SK-N-MC (cell line): ENCODE results near the gene SEMA5A.
"Not testable (repeated sequence)": the region's sequence is repeated elsewhere in the genome, so short reads cannot be mapped to it uniquely, and the experiment has no call there.

ENCODE experiments used
- DNase-seq: peaks from one replicate; pipeline ENCODE4 v3.0.0-alpha.2; 2011; ENCODE audit warnings: low read depth, low spot score
- H3K27ac ChIP-seq: fragments of 200-600 bp; sonication (generic); 2 replicates; pipeline ENCODE4 v1.5.1; 2016; ENCODE audit warnings: mixed run types
- H3K36me3 ChIP-seq: fragments of 200-600 bp; sonication (generic); 2 replicates; pipeline ENCODE4 v1.6.1; 2017; ENCODE audit warnings: antibody characterized with exemption, low read length, mixed read lengths; ENCODE audit not compliant: insufficient read depth
- H3K4me3 ChIP-seq: fragments of 200-600 bp; sonication (generic); 2 replicates; pipeline ENCODE4 v1.5.1; 2016
- H3K9ac ChIP-seq: fragments of 200-600 bp; sonication (generic); 2 replicates; pipeline ENCODE4 v1.8.0; 2017; ENCODE audit warnings: mixed run types, mixed read lengths; ENCODE audit not compliant: insufficient read length
- H3K9me3 ChIP-seq: fragments of 200-600 bp; sonication (generic); 2 replicates; pipeline ENCODE4 v1.6.1; 2017; ENCODE audit warnings: low read depth, mild to moderate bottlenecking, antibody characterized with exemption, low read length, moderate library complexity, mixed read lengths
- EZH2 ChIP-seq: fragments of 200-600 bp; sonication (generic); IDR thresholded peaks from one replicate; pipeline ENCODE4 v1.6.1; 2017; ENCODE audit warnings: antibody characterized with exemption
- FOXP2 ChIP-seq: optimal IDR thresholded peaks from 2 replicates; pipeline ENCODE3; 2011; ENCODE audit warnings: mild to moderate bottlenecking, moderate library complexity; ENCODE audit not compliant: insufficient read depth; ENCODE audit errors: extremely low read length, control extremely low read depth
- POLR2AphosphoS5 ChIP-seq: IDR thresholded peaks from 2 replicates; pipeline ENCODE4 v1.6.1; 2012; ENCODE audit warnings: mild to moderate bottlenecking, low read depth, low read length, borderline replicate concordance

SEMA5A gene

DNA sequence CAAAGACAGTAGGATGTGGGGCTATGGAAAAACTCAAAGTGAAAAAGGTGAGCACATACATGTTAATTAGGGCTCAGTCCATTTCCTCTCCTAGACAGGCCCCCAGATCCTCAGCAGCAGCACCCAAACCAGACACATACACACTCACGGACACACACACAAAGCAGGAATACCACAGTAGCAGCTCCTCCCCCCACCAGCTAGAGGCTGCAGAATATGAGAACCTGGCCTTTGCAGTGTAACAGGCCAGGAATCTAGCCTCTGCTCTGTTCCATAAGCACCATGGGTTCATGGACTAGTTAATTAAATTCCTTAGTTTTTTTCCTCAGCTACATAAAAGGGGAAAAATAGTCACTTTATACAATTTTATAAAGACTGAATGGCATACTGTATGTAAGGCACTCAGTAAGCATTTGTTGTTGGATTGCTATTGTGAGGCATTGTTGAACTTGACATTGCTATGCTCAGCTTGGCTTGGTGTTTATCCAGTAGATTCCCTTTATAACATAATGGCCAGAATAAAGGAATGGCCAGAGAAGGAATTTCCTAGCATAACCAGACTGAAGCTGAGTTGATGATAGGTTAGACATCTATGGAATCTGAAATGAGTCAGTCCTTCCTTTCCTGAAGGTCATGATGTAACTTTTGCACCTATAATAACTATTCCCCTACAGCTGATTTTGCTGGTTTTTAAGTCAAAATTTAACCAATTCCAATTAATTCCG, 186.8 kb downstream of the SEMA5A start:
- H3K9ac ChIP-seq: no peak overlapping the region
- no peak for TF ChIP-seq POLR2AphosphoS5
- TF ChIP-seq FOXP2: no peak
- TF ChIP-seq EZH2: no peak
- no peaks in the 10 kb centered on the region for H3K9me3 ChIP-seq
- no peak overlapping the region for H3K4me3 ChIP-seq
- no peaks in the 10 kb centered on the region for H3K36me3 ChIP-seq
- no peak for DNase-seq
- no peak overlapping the region for H3K27ac ChIP-seq

DNA sequence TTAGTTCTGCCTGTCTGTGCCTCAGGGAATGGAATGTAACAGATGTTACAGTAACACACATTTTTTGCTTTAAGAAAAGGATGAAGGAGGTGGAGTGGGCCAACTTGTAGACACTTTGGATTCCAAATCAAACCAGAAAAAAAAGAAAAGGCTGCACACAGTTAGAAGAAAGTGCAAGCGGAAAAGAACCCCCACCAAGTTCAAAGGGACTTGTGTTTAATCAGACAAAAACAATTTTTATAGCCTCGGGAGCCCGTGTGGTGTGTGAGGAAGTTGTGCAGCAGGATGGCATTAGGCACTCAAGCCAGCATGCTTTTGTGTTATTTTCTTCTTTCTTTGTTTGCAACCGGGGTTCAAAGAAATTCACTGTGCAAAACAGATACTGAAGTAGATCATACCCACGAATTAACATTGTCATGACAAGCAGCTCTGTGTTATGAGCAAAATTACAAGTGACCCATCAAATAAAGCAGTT, 189.5 kb downstream of the SEMA5A start:
- TF ChIP-seq EZH2: no peak
- no peak for TF ChIP-seq FOXP2
- no peak for TF ChIP-seq POLR2AphosphoS5
- Histone ChIP-seq H3K4me3 (no peak overlapping the region), H3K27ac (no peak overlapping the region)

DNA sequence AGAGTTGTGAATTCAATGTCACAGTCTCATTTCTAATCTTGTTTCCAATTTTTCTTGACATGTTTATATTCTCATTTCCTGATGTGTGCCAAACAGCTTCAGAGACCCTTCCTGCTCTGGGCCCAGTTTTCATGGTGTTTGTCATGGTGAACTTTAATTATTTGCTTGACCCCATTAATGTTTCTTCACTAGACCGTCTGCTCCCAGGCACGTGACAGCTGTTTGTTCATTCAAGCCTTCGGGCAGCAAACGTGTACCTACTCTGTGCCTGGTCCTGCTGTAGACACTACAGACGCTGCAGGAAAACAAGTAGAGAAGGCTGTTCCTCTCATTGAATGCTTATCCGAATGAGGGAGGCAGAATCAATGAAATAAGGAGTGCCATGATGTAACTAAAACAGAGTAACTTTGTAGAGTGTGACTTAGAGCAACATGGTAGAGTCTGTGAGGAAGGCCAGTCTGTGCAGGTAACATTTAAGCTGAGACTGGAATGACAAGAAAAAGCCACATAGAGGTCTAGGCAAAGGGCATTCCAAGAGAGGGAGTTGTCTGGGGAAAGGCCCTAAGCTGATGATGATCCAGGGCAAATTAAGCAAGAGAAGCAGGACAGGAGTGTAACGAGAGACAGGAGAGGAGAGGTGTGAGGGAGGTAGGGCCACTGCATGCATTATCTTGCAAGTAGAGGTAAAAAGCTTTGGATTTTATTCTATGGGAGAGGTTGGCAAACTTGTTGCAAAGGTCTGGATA, 191.4 kb downstream of the SEMA5A start:
- no peak for DNase-seq
- no peak overlapping the region for H3K4me3 ChIP-seq

More for the DNA sequence above, 189.5 kb downstream of the SEMA5A start:
- Histone ChIP-seq H3K36me3 (no peaks in the 10 kb centered on the region), H3K9ac (no peak overlapping the region), H3K9me3 (no peaks in the 10 kb centered on the region)
- no peak for DNase-seq

DNA sequence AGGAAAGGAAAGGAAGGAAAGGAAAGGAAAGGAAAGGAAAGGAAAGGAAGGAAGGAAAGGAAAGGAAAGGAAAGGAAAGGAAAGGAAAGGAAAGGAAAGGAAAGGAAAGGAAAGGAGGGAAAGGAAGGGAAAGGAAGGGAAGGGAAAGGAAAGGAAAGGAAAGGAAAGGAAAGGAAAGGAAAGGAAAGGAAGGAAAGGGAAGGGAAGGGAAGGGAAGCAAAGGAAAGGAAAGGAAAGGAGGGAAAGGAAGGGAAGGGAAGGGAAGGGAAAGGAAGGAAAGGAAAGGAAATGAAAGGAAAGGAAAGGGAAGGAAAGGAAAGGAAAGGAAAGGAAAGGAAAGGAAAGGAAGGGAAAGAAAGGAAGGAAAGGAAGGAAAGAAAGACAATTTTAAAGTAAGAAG, 192.8 kb downstream of the SEMA5A start:
- not testable (repeated sequence) for H3K36me3 ChIP-seq, DNase-seq, H3K9ac ChIP-seq, H3K27ac ChIP-seq, H3K4me3 ChIP-seq, H3K9me3 ChIP-seq

More for the DNA sequence above, 191.4 kb downstream of the SEMA5A start:
- Histone ChIP-seq H3K36me3 (no peaks in the 10 kb centered on the region), H3K9ac (no peak overlapping the region), H3K9me3 (no peaks in the 10 kb centered on the region), H3K27ac (no peak overlapping the region)
- TF ChIP-seq FOXP2 (no peak), POLR2AphosphoS5 (no peak), EZH2 (no peak)

DNA sequence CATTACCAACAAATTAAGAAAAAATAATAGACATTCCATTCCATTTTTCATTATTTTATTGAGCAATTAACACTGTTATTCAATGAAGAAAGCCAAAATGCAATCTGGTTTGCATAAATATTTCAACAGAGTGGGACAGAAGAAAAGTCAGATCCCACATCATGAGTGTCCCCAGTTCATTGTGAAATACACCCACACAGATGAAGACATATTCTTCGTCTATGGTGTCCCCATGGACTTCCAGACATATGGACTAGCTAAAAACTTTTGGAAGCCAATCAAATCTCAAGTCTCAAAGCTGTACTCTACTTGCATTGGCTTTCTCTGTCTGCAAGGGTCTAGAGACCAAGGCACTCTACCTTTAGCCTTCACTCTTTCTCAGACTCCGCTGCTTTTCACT, 194.3 kb downstream of the SEMA5A start:
- no peak for DNase-seq
- Histone ChIP-seq H3K4me3 (no peak overlapping the region), H3K9ac (no peak overlapping the region), H3K36me3 (no peaks in the 10 kb centered on the region), H3K27ac (no peak overlapping the region), H3K9me3 (no peaks in the 10 kb centered on the region)
- no peak for TF ChIP-seq EZH2
- no peak for TF ChIP-seq POLR2AphosphoS5
- TF ChIP-seq FOXP2: no peak

DNA sequence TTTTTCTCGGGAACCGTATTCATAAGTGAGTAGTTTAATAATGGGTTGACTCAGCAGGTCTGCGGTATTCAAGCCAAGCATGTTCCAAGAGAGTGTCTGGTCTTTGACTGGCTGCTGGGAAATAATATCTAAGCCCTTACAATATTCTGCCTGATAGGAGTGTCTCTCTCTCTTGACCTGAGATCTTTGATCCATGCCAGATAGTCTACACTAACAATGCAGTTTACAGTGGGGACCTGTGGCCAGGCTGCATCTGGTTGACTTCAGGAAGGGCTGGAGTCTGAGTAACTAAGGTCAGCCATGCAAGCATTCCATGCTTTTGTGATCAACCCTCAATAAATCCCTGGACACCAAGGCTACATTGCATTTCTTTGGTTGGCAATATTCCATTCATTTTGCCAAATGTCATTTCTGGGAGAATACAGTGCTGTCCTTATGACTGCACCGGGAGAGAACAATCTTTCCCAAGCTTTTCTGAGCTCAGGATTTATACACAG, 195.5 kb downstream of the SEMA5A start:
- Histone ChIP-seq H3K9ac (no peak overlapping the region), H3K9me3 (no peaks in the 10 kb centered on the region), H3K4me3 (no peak overlapping the region), H3K36me3 (no peaks in the 10 kb centered on the region), H3K27ac (no peak overlapping the region)
- DNase-seq: no peak
- TF ChIP-seq EZH2 (no peak), FOXP2 (no peak), POLR2AphosphoS5 (no peak)

DNA sequence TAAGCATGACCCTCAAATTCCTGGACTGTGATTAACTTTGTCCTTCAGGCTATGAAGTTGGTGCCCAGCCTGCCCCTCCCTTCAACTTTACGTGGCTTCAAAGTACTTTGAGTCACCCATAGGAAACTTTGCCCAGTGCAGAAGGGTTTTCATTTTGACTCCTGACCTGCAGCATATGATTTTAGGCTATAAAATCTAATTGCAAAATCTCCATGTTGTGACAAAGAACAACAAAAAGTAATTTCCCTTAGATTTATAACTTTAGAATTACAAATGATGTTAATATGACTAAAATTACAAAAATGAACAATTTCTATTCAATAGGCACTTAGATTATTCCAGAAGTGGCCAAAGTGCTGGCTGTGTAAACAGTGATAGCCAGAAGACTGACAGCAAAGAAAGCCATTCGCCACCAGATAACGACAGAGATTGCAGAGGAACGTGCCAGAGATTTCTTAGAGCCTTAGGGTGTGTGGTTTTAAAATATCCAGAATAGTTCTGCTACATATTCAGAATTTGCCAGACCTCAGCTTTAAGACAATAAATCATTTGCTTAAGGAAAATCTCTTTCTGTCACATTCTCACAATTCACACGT, 197.4 kb downstream of the SEMA5A start:
- DNase-seq: no peak
- Histone ChIP-seq H3K9ac (no peak overlapping the region), H3K36me3 (no peaks in the 10 kb centered on the region), H3K27ac (no peak overlapping the region), H3K9me3 (no peaks in the 10 kb centered on the region), H3K4me3 (no peak overlapping the region)
- TF ChIP-seq POLR2AphosphoS5: no peak
- no peak for TF ChIP-seq EZH2
- TF ChIP-seq FOXP2: no peak

DNA sequence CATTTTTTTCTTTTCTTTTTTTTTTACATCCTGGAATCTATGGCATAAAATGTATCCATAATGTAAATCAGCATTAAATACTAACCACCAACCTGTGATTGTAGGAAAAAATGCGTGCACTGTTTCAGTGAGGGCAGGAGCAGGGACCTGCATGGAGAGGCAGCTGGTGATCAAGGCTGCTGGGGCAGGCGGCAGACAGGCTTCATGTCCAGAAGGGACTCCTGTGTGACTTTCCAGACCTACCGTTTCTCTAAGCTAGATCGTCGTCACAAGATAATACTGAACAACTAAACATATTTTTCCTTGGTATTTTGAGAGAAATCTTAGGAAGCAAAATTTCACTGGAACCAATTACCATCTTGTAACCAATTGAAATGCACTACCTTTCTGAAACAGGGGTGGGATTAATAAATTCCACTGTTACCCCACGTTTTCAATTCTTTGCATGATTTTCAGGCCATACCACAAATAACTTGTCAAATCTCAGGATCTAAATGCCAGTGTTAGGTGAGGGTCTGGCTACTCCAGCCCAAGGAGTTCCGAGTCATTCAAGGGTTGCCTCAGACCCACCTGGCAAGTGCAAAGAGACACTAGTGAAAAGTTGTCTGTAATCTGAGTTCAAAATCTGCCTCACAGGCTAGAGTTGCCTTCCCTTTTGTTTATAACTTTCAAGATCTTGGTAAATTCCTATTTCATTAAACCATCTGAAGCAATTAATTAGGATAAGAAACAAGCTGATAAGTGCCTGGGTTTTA, 198.2 kb downstream of the SEMA5A start:
- H3K27ac ChIP-seq: no peak overlapping the region
- no peak overlapping the region for H3K4me3 ChIP-seq
- no peaks in the 10 kb centered on the region for H3K9me3 ChIP-seq
- H3K9ac ChIP-seq: no peak overlapping the region
- TF ChIP-seq FOXP2 (no peak), EZH2 (no peak), POLR2AphosphoS5 (no peak)
- no peaks in the 10 kb centered on the region for H3K36me3 ChIP-seq
- DNase-seq: no peak
